OCI-LY1 (cell line): ENCODE results near the gene ZNF275.
A peak's percentile ranks its signal among the peaks of the same experiment; 100 is the strongest.

Experiments used
- H2AFZ ChIP-seq: fragments of 200-600 bp; sonication (generic), shearing (Covaris generic); 2 replicates; pipeline ENCODE4 v1.6.0; 2014; ENCODE audit warnings: antibody characterized with exemption, mild to moderate bottlenecking, low read length
- H3F3A ChIP-seq: fragments of 200-600 bp; sonication (generic), shearing (Covaris generic); 2 replicates; pipeline ENCODE4 v1.6.0; 2014; ENCODE audit warnings: mild to moderate bottlenecking, antibody characterized with exemption, low read length, moderate library complexity; ENCODE audit not compliant: insufficient read depth
- H3K27ac ChIP-seq: fragments of 200-600 bp; sonication (generic); 2 replicates; pipeline ENCODE4 v1.5.1; 2014; ENCODE audit warnings: low read length, mixed run types, mild to moderate bottlenecking, low read depth; ENCODE audit not compliant: poor library complexity, severe bottlenecking
- H3K27me3 ChIP-seq: fragments of 200-600 bp; sonication (generic); 2 replicates; pipeline ENCODE4 v1.6.0; 2014; ENCODE audit warnings: antibody characterized with exemption, mild to moderate bottlenecking, low read length, moderate library complexity; ENCODE audit not compliant: insufficient read depth
- H3K36me3 ChIP-seq: fragments of 200-600 bp; sonication (generic); 2 replicates; pipeline ENCODE4 v1.6.1; 2014; ENCODE audit warnings: mild to moderate bottlenecking, antibody characterized with exemption, low read length, moderate library complexity, mixed read lengths; ENCODE audit not compliant: insufficient read depth
- H3K4me1 ChIP-seq: fragments of 200-600 bp; sonication (generic); 2 replicates; pipeline ENCODE4 v1.5.1; 2014; ENCODE audit warnings: mild to moderate bottlenecking, low read length, moderate library complexity; ENCODE audit not compliant: insufficient read depth, severe bottlenecking
- H3K4me2 ChIP-seq: fragments of 200-600 bp; sonication (generic), shearing (Covaris generic); 2 replicates; pipeline ENCODE4 v1.6.1; 2014; ENCODE audit warnings: low read length
- H3K4me3 ChIP-seq: fragments of 200-600 bp; sonication (generic); 2 replicates; pipeline ENCODE4 v1.5.1; 2014; ENCODE audit warnings: low read length, low read depth, mild to moderate bottlenecking, mixed read lengths; ENCODE audit not compliant: poor library complexity, severe bottlenecking
- H3K79me2 ChIP-seq: fragments of 200-600 bp; shearing (Covaris generic); 2 replicates; pipeline ENCODE4 v1.6.1; 2016; ENCODE audit warnings: mixed run types, low read length, mixed read lengths; ENCODE audit not compliant: insufficient read depth
- H3K9ac ChIP-seq: fragments of 200-600 bp; sonication (generic), shearing (Covaris generic); 2 replicates; pipeline ENCODE4 v1.6.1; 2014; ENCODE audit warnings: mild to moderate bottlenecking, low read length, mixed read lengths
- H3K9me2 ChIP-seq: fragments of 200-600 bp; sonication (generic), shearing (Covaris generic); 2 replicates; pipeline ENCODE4 v1.6.1; 2014; ENCODE audit warnings: low read depth, mild to moderate bottlenecking, low read length, mixed read lengths
- H3K9me3 ChIP-seq: fragments of 200-600 bp; shearing (Covaris generic); 2 replicates; pipeline ENCODE4 v1.6.1; 2014; ENCODE audit warnings: low read length, mixed read lengths
- H4K20me1 ChIP-seq: fragments of 200-600 bp; sonication (generic), shearing (Covaris generic); 2 replicates; pipeline ENCODE4 v1.6.0; 2016; ENCODE audit warnings: mild to moderate bottlenecking, low read length; ENCODE audit not compliant: insufficient read depth
- EZH2 ChIP-seq: fragments of 200-600 bp; sonication (generic), shearing (Covaris generic); IDR thresholded peaks from 2 replicates; pipeline ENCODE4 v1.8.0; 2017; ENCODE audit warnings: borderline replicate concordance, mixed run types, mild to moderate bottlenecking, antibody characterized with exemption, low read length, moderate library complexity, mixed read lengths
- TF ChIP-seq, protein P1 (sequence below): fragments of 200-600 bp; sonication (generic), shearing (Covaris generic); IDR thresholded peaks from 2 replicates; pipeline ENCODE4 v1.5.1; 2017; ENCODE audit warnings: mild to moderate bottlenecking, antibody characterized with exemption, low read length, moderate library complexity, mixed read lengths

The ZNF275 gene

DNA sequence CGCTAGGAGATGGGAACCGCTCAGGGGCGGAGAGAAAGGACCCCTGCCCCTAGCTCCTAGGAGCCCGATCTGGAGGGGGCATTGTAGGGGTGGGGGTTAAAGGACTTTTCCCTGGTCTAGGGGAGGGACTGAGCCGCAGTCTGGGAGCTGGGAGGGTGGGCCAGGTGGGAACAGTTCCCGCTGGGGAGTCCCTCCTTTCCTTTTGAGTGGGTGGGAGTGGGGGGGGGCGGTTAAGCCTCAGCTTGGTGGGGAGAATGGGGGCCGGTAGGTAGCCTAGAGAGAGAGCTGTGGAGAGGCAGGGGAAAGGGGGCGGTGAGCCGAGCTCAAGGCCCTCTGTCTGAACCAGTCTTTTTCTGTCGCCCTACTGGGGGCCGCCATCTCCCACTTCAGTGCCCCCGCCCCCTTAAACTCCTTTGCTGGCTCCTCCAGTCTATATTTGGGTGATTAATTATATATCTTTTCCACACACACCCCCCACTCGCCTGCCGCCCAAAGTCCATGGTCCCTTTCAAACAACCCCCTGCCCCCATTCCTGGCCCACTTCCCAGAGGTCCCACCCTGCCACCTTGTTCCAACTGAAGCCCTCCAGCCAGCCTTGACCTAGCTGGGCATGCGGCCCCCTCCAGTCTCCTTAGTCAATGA, 822 bp downstream of the ZNF275 start:
- no peaks in the 10 kb centered on the region for H3F3A ChIP-seq
- H3K9ac ChIP-seq, result peak overlapping the region; percentile 86
- peak overlapping the region; percentile 71 for H3K4me2 ChIP-seq
- no peak for TF ChIP-seq EZH2
- TF ChIP-seq, protein P1, sequence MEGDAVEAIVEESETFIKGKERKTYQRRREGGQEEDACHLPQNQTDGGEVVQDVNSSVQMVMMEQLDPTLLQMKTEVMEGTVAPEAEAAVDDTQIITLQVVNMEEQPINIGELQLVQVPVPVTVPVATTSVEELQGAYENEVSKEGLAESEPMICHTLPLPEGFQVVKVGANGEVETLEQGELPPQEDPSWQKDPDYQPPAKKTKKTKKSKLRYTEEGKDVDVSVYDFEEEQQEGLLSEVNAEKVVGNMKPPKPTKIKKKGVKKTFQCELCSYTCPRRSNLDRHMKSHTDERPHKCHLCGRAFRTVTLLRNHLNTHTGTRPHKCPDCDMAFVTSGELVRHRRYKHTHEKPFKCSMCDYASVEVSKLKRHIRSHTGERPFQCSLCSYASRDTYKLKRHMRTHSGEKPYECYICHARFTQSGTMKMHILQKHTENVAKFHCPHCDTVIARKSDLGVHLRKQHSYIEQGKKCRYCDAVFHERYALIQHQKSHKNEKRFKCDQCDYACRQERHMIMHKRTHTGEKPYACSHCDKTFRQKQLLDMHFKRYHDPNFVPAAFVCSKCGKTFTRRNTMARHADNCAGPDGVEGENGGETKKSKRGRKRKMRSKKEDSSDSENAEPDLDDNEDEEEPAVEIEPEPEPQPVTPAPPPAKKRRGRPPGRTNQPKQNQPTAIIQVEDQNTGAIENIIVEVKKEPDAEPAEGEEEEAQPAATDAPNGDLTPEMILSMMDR, result no peak
- H3K4me1 ChIP-seq, result peaks cover 30% of the 10 kb centered on the region
- H3K79me2 ChIP-seq, result no peaks in the 10 kb centered on the region
- no peaks in the 10 kb centered on the region for H3K27me3 ChIP-seq
- H3K9me2 ChIP-seq, result no peaks in the 10 kb centered on the region
- H4K20me1 ChIP-seq, result no peaks in the 10 kb centered on the region
- H3K27ac ChIP-seq, result no peak overlapping the region
- peaks cover 24% of the 10 kb centered on the region for H3K36me3 ChIP-seq
- H3K4me3 ChIP-seq, result peak overlapping the region; percentile 91
- H2AFZ ChIP-seq, result no peak overlapping the region
- no peaks in the 10 kb centered on the region for H3K9me3 ChIP-seq

DNA sequence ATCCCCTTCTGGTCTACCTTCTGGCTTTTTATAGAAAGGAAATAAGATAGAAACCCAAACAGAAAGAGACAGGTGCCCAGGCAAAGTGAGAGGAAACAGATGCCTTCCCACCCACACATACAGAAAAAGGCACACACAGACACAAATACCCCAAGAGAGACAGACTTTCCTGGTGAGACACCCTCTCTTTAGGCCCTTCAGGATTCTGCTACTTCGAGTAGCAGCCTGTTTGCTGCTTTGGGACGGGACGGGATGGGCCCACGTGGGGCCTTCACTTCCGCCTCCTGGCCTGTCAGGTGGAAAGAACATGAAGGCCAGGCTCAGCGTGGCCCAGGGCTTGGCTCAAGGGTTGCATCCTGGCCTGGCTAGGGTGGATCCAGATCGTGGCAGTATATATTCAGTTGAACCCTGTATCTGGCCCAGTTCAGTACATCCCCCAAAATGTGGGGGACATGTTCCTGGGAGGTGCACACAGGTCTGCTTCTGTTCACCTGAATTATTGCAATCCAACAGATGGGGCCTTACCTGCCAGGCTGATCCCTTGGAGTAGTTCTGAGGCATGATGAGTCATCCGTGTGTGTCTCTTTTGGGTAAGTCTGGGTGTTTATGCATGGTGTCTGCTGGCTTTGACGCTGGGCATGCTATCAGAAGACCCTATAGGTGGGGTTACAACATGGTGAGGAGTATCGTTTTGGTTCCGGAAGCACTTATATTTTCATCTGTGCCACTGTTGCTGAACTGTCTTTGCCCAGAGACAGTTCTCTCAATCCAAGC, 2.4 kb downstream of the ZNF275 start:
- Histone ChIP-seq H3K27ac (peak overlapping the region; percentile 46), H3K79me2 (no peaks in the 10 kb centered on the region), H2AFZ (no peak overlapping the region), H3K4me1 (peaks cover 30% of the 10 kb centered on the region), H3K27me3 (no peaks in the 10 kb centered on the region), H3K9me3 (no peaks in the 10 kb centered on the region), H3K4me2 (peak overlapping the region; percentile 71), H3K4me3 (peak overlapping the region; percentile 91), H3F3A (no peaks in the 10 kb centered on the region), H3K9me2 (no peaks in the 10 kb centered on the region), H4K20me1 (no peaks in the 10 kb centered on the region), H3K36me3 (peaks cover 33% of the 10 kb centered on the region), H3K9ac (no peak overlapping the region; the same call in 1 of the 2 replicates)
- TF ChIP-seq, protein P1, result no peak
- no peak for TF ChIP-seq EZH2

DNA sequence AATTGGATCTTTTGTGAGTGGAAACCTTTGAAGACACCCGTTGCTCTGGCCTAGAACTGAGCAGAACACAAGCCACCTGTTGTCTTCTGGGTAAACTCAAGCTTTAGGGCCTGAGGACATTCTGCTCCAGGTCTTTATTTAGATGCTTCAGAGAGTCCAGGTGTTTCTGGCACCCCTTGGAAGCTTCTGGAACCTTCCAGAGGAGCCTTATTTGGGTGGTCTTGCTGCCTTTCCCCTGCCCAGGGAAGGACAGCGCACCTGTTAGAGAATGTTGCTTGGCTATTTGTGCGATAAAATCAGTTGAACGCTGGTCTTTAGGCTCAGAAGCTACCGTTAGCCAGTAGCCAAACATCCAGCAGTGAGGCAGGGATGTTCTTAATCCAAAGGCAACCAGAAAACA, 3.0 kb downstream of the ZNF275 start:
- no peak overlapping the region for H3K4me2 ChIP-seq
- no peak for TF ChIP-seq EZH2
- TF ChIP-seq, protein P1, result no peak
- peaks cover 30% of the 10 kb centered on the region for H3K4me1 ChIP-seq
- H3K9ac ChIP-seq, result no peak overlapping the region
- no peaks in the 10 kb centered on the region for H3K79me2 ChIP-seq
- H3K9me3 ChIP-seq, result no peaks in the 10 kb centered on the region
- H4K20me1 ChIP-seq, result no peaks in the 10 kb centered on the region
- no peak overlapping the region for H3K4me3 ChIP-seq
- H3K9me2 ChIP-seq, result no peaks in the 10 kb centered on the region
- peak overlapping the region; percentile 17 for H3K27ac ChIP-seq
- no peaks in the 10 kb centered on the region for H3F3A ChIP-seq
- no peak overlapping the region for H2AFZ ChIP-seq
- H3K36me3 ChIP-seq, result peaks cover 40% of the 10 kb centered on the region
- no peaks in the 10 kb centered on the region for H3K27me3 ChIP-seq
